Hepatocyte (in vitro differentiated cells): ENCODE results near the gene LMOD3. TPM values are rescaled to one million over a fixed set of nuclear protein-coding genes. Genes with fewer than 3 reads are reported as not detected.

Experiments
- DNase-seq: peaks from one replicate; pipeline ENCODE4 v3.0.0-alpha.2; 2016; ENCODE audit warnings: low spot score
- H2AFZ ChIP-seq: fragments of 200-600 bp; sonication (generic); 2 replicates; pipeline ENCODE4 v1.6.0; 2016; ENCODE audit warnings: antibody characterized with exemption, mild to moderate bottlenecking
- H3K27ac ChIP-seq: fragments of 200-600 bp; sonication (generic); 2 replicates; pipeline ENCODE4 v1.5.1; 2016; ENCODE audit warnings: mild to moderate bottlenecking
- H3K27me3 ChIP-seq: fragments of 200-600 bp; sonication (generic); 2 replicates; pipeline ENCODE4 v1.6.1; 2016
- H3K36me3 ChIP-seq: fragments of 200-600 bp; sonication (generic); replicated peaks from 2 replicates; pipeline ENCODE4 v1.5.1; 2016; ENCODE audit warnings: low read depth; ENCODE audit not compliant: insufficient read depth
- H3K4me1 ChIP-seq: fragments of 200-600 bp; sonication (generic); 2 replicates; pipeline ENCODE4 v1.5.1; 2016; ENCODE audit warnings: mild to moderate bottlenecking, moderate library complexity; ENCODE audit not compliant: insufficient read depth
- H3K4me2 ChIP-seq: fragments of 200-600 bp; sonication (generic); 2 replicates; pipeline ENCODE4 v1.6.0; 2016
- H3K4me3 ChIP-seq: fragments of 200-600 bp; sonication (generic); 2 replicates; pipeline ENCODE4 v1.5.1; 2016; ENCODE audit warnings: mild to moderate bottlenecking
- H3K79me2 ChIP-seq: fragments of 200-600 bp; sonication (generic); 2 replicates; pipeline ENCODE4 v1.6.0; 2017; ENCODE audit warnings: mild to moderate bottlenecking
- H3K9me2 ChIP-seq: fragments of 200-600 bp; sonication (generic); replicated peaks from 2 replicates; pipeline ENCODE4 v1.6.0; 2017; ENCODE audit warnings: mild to moderate bottlenecking; ENCODE audit not compliant: insufficient read depth
- H3K9me3 ChIP-seq: fragments of 200-600 bp; sonication (generic); 2 replicates; pipeline ENCODE4 v1.5.1; 2016; ENCODE audit warnings: low read depth, mild to moderate bottlenecking
- H4K20me1 ChIP-seq: fragments of 200-600 bp; sonication (generic); 2 replicates; pipeline ENCODE4 v1.6.0; 2016; ENCODE audit warnings: mild to moderate bottlenecking; ENCODE audit not compliant: insufficient read depth, poor library complexity, severe bottlenecking
- CTCF ChIP-seq: fragments of 200-600 bp; sonication (generic); IDR thresholded peaks from 2 replicates; pipeline ENCODE4 v1.5.1; 2016; ENCODE audit warnings: antibody characterized with exemption, mild to moderate bottlenecking; ENCODE audit not compliant: poor library complexity
- EZH2 ChIP-seq: fragments of 200-600 bp; sonication (generic); IDR thresholded peaks from 2 replicates; pipeline ENCODE4 v1.6.1; 2016; ENCODE audit warnings: antibody characterized with exemption, mild to moderate bottlenecking, borderline replicate concordance
- EZH2phosphoT487 ChIP-seq: fragments of 200-600 bp; sonication (generic); IDR thresholded peaks from one replicate; pipeline ENCODE4 v1.6.1; 2018; ENCODE audit warnings: antibody characterized with exemption, mild to moderate bottlenecking, low read depth, moderate library complexity; ENCODE audit not compliant: unreplicated experiment, severe bottlenecking
- WGBS: methylation state at CpG from one replicate; pipeline ENCODE4 v1.1.6; 2016; ENCODE audit warnings: low lambda C conversion rate; ENCODE audit errors: missing lambda C conversion rate; 5-methylcytosine and 5-hydroxymethylcytosine counted together
- polyA plus RNA-seq: library from polyadenylated mRNA; unstranded; fragments of >200 nt; fragmentation: Nextera tagmentation; extraction: Ambion mirVana; gene quantifications from 2 replicates; pipeline ENCODE4 v1.2.1, GENCODE V29; 2016
- total RNA-seq: library from RNA; depleted of rRNA; stranded (reverse); fragments of >200 nt; gene quantifications from 2 replicates; pipeline ENCODE4 v1.2.3, GENCODE V29; 2014

LMOD3 gene
- total and polyA plus RNA-seq, 2 experiments from 2014 or later = not detected

- no peak overlapping the region for H2AFZ ChIP-seq
- TF ChIP-seq CTCF (no peak), EZH2 (no peak), EZH2phosphoT487 (no peak)
- no peaks in the 10 kb centered on the region for H3K4me1 ChIP-seq
- no peak overlapping the region for H3K4me3 ChIP-seq
- H4K20me1 ChIP-seq = no peaks in the 10 kb centered on the region
- no peaks in the 10 kb centered on the region for H3K36me3 ChIP-seq
- no peaks in the 10 kb centered on the region for H3K79me2 ChIP-seq
- WGBS = 78% methylated on average over 2 of the region's 2 CpGs
- H3K27me3 ChIP-seq = no peaks in the 10 kb centered on the region
- H3K9me3 ChIP-seq = no peaks in the 10 kb centered on the region
- H3K4me2 ChIP-seq = no peak overlapping the region
- no peak overlapping the region for H3K27ac ChIP-seq
- no peaks in the 10 kb centered on the region for H3K9me2 ChIP-seq
- no peak for DNase-seq
These were observed 58.8 kb downstream of the LMOD3 start for GRCh38 chr3:69063636-69064035.

- H3K27ac ChIP-seq = no peak overlapping the region
- no peaks in the 10 kb centered on the region for H3K36me3 ChIP-seq
- no peaks in the 10 kb centered on the region for H3K9me2 ChIP-seq
These were observed 62.7 kb downstream of the LMOD3 start for GRCh38 chr3:69059688-69060087.

DNA sequence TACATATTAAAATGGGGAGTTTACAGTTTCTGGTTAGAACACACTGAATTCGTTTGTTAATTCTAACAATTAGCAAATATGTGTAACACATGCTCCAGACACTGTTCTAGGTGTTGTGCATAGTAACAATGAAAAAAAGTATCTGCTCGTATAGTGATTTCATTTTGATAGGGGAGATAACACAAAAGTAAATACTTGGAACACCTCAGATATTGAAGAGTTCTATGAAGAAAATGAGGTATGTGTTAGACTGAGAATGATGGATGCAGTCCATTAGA is 63.5 kb downstream of the LMOD3 start:
- H3K27ac ChIP-seq = no peak overlapping the region
- WGBS = 99% methylated on average over 2 of the region's 2 CpGs
- H3K4me3 ChIP-seq = no peak overlapping the region
- no peaks in the 10 kb centered on the region for H4K20me1 ChIP-seq
- no peaks in the 10 kb centered on the region for H3K9me3 ChIP-seq
- H3K27me3 ChIP-seq = no peaks in the 10 kb centered on the region
- H2AFZ ChIP-seq = no peak overlapping the region
- DNase-seq = no peak
- no peaks in the 10 kb centered on the region for H3K79me2 ChIP-seq
- H3K9me2 ChIP-seq = no peaks in the 10 kb centered on the region
- TF ChIP-seq EZH2 = no peak
- TF ChIP-seq CTCF = no peak
- TF ChIP-seq EZH2phosphoT487 = no peak
- no peaks in the 10 kb centered on the region for H3K36me3 ChIP-seq
- H3K4me2 ChIP-seq = no peak overlapping the region
- H3K4me1 ChIP-seq = no peaks in the 10 kb centered on the region

More at GRCh38 chr3:69059688-69060087, 62.7 kb downstream of the LMOD3 start:
- TF ChIP-seq EZH2 (no peak), CTCF (no peak), EZH2phosphoT487 (no peak)
- H4K20me1 ChIP-seq = no peaks in the 10 kb centered on the region
- no peak for DNase-seq
- H3K9me3 ChIP-seq = no peaks in the 10 kb centered on the region
- H2AFZ ChIP-seq = no peak overlapping the region
- no peaks in the 10 kb centered on the region for H3K27me3 ChIP-seq
- H3K4me3 ChIP-seq = no peak overlapping the region
- no peaks in the 10 kb centered on the region for H3K4me1 ChIP-seq
- H3K4me2 ChIP-seq = no peak overlapping the region
- H3K79me2 ChIP-seq = no peaks in the 10 kb centered on the region
